ENCODE results near the gene GCAT. TPM values are rescaled to one million over a fixed set of nuclear protein-coding genes. Genes with fewer than 3 reads are reported as not detected.

Gene GCAT
- total and polyA plus RNA-seq, 2 of the 13 experiments (the other 11 are each of a cell fraction or from before 2014, with no cell fraction given) = 28.0 to 50.3 TPM

DNA sequence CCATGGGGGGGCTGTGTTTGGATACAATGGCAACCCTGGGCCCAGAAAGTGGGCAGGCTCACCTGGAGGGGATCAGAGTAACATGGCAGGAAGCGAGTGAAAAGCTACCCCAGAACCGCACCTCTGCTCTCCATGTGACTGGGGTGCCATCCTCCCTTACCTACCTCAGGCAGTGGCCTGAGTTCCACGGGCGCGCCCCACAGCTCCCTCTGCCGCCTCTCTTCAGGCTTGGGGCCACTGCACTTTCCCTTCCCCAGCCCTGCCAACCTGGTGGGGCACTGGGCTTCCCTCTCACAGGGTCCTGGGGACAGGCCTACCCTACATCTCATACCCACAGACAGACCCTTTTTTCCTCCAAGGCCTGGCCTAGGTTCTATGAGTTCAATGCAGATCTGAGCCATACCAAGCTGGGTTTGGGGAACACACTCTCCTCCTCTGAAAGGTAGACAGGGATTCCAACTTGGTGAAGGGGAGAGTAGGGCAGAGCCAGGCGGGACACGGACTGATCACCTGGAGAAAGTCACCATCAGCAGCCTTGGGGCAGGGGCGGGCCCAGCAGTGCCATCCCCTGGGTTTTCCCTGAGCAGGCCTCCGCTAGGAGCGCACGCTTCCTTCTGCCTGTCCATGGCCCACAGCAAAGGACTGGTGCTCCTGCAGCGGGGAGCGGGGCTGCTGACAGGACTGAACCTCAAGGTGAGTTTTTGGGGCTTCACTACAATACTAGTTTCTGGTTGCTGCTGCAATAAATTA lies 22.5 kb downstream of the GCAT start:
- no peaks in the 10 kb centered on the region for H3K9me3 ChIP-seq (ENCODE audit: low read length)
- intact Hi-C loops (cut with micrococcal nuclease; ENCODE audit: unreplicated experiment) = no loop called here
- ChIA-PET CTCF (ENCODE audit: low intra/inter-chr PET ratio, low total read pairs) (no interaction called here), POLR2A (interaction anchor here (1.5 to 2.3 kb wide), 3 partner anchors 12 to 14 kb away, joined by 4 to 8 read pairs (median 7); partner anchors contain the start of gene ANKRD54)
- H3K36me3 ChIP-seq (replicated peaks in 1 of 2; ENCODE audit: control insufficient read depth in 1 of 2, insufficient read depth in 2 of 2, low read length in 2 of 2) = peaks cover 32 to 45% of the 10 kb centered on the region in 2 experiments
- in situ Hi-C loops (cut with HindIII; ENCODE audit: extremely low pct_ligation_motif_present, low pct_unique_long_range_greater_than_20kb) = no loop called here
- no peaks in the 10 kb centered on the region for H4K20me1 ChIP-seq (ENCODE audit: insufficient read depth, low read length)
- peaks cover 28% of the 10 kb centered on the region for H3K4me1 ChIP-seq (ENCODE audit: insufficient read depth, low read length)
- no peak overlapping the region for H3K4me2 ChIP-seq (ENCODE audit: low read depth, low read length)
- H3K9ac ChIP-seq (ENCODE audit: insufficient read depth, low read depth, low read length) = no peak overlapping the region
- no peaks in the 10 kb centered on the region for H3K27me3 ChIP-seq (ENCODE audit: control insufficient read depth in 1 of 2, insufficient read depth in 2 of 2, low read length in 2 of 2)
- WGBS (ENCODE audit: low lambda C conversion rate) = 93% methylated on average over 14 of the region's 14 CpGs
- DNase-seq (ENCODE audit: low spot score) = no peak
- FAIRE-seq = no peak
- no peaks in the 10 kb centered on the region for H3K79me2 ChIP-seq (ENCODE audit: insufficient read depth, low read length)
- H2AFZ ChIP-seq (ENCODE audit: low read length) = no peak overlapping the region
- H3K27ac ChIP-seq (ENCODE audit: extremely low read length, insufficient read depth, low read length) = no peak overlapping the region
- no peak for ATAC-seq
- TF ChIP-seq PHF5A (CRISPR knock-in tag; IDR thresholded peaks at IDR 0.05; ENCODE audit: low read depth, unreplicated experiment) (no peak), POLR2A (IDR thresholded peaks at IDR 0.05; ENCODE audit: insufficient read depth in 1 of 2, low read depth in 2 of 2, low read length in 2 of 2) (0 out of 4 replicates have a peak, but pooled peaks of 1 of the 2 experiments have one; percentile 29), AGO2 (optimal IDR thresholded peaks at IDR 0.05; ENCODE audit: low read depth, low read length) (peak; percentile 68), PCBP1 (IDR thresholded peaks at IDR 0.05; ENCODE audit: borderline replicate concordance, low read depth, low read length) (no peak), NR2F2 (IDR thresholded peaks at IDR 0.05; ENCODE audit: borderline replicate concordance, low read depth) (no peak), PHF8 (CRISPR knock-in tag; IDR thresholded peaks at IDR 0.05) (no peak)
- H3K4me3 ChIP-seq (replicated peaks in 1 of 3; ENCODE audit: insufficient read depth in 1 of 3, low read depth in 2 of 3, low read length in 3 of 3) = no peak overlapping the region
- BruUV-seq (replicated peaks) = no TSS peak

DNA sequence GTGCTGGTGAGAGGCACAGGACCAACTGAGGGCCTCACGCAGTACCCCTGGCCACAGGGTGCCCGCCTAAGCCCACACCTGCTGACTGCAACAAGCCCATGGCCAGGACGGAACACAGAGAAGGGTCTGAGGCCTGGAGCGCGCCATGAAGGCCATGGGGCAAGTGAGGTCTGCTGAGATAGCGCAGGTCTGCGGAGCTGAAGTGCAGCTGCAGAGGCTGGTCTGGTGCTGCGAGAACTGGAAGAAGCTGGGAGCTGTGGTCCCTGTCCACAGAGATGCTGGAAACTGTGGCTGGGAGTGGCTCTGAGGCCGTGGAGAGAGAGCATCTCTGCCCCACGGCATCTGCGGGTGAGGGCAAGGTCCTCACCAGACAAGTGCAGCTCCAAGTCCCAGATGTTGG lies 23.7 kb downstream of the GCAT start:
- Histone ChIP-seq H3K27me3 (ENCODE audit: control insufficient read depth in 1 of 2, insufficient read depth in 2 of 2, low read length in 2 of 2) (no peaks in the 10 kb centered on the region), H3K4me3 (replicated peaks in 1 of 3; ENCODE audit: insufficient read depth in 1 of 3, low read depth in 2 of 3, low read length in 3 of 3) (no peak overlapping the region), H3K27ac (ENCODE audit: extremely low read length, insufficient read depth, low read length) (peak overlapping the region; percentile 74), H3K4me2 (ENCODE audit: low read depth, low read length) (peak overlapping the region; percentile 22; the same call in 1 of the 2 replicates), H3K9ac (ENCODE audit: insufficient read depth, low read depth, low read length) (0 out of 2 replicates have a peak overlapping the region, but pooled peaks have one; percentile 34), H3K36me3 (replicated peaks in 1 of 2; ENCODE audit: control insufficient read depth in 1 of 2, insufficient read depth in 2 of 2, low read length in 2 of 2) (peaks cover 32 to 50% of the 10 kb centered on the region in 2 experiments), H4K20me1 (ENCODE audit: insufficient read depth, low read length) (no peaks in the 10 kb centered on the region), H2AFZ (ENCODE audit: low read length) (no peak overlapping the region), H3K9me3 (ENCODE audit: low read length) (no peaks in the 10 kb centered on the region), H3K79me2 (ENCODE audit: insufficient read depth, low read length) (no peaks in the 10 kb centered on the region), H3K4me1 (ENCODE audit: insufficient read depth, low read length) (peaks cover 28% of the 10 kb centered on the region)
- ATAC-seq = no peak
- no TSS peak for BruUV-seq (replicated peaks)
- POLR2A ChIA-PET = no interaction called here
- DNase-seq (ENCODE audit: low spot score) = no peak
- WGBS (ENCODE audit: low lambda C conversion rate) = 97% methylated on average over 11 of the region's 11 CpGs
- intact Hi-C loops (cut with micrococcal nuclease; ENCODE audit: unreplicated experiment) = no loop called here
- CTCF ChIA-PET (ENCODE audit: low intra/inter-chr PET ratio, low total read pairs) = no interaction called here
- no peak for FAIRE-seq
- in situ Hi-C loops (cut with HindIII; ENCODE audit: extremely low pct_ligation_motif_present, low pct_unique_long_range_greater_than_20kb) = no loop called here
- TF ChIP-seq ZNF230 (CRISPR knock-in tag; IDR thresholded peaks at IDR 0.05) (no peak), POLR2AphosphoS5 (IDR thresholded peaks at IDR 0.05; ENCODE audit: low read depth, low read length) (no peak), MAFF (IDR thresholded peaks at IDR 0.05; ENCODE audit: low read depth, low read length) (no peak), JUNB (CRISPR knock-in tag; IDR thresholded peaks at IDR 0.05; ENCODE audit: borderline replicate concordance) (no peak), ELF1 (CRISPR knock-in tag; IDR thresholded peaks at IDR 0.05) (no peak)
- TF ChIP-seq, protein P1, sequence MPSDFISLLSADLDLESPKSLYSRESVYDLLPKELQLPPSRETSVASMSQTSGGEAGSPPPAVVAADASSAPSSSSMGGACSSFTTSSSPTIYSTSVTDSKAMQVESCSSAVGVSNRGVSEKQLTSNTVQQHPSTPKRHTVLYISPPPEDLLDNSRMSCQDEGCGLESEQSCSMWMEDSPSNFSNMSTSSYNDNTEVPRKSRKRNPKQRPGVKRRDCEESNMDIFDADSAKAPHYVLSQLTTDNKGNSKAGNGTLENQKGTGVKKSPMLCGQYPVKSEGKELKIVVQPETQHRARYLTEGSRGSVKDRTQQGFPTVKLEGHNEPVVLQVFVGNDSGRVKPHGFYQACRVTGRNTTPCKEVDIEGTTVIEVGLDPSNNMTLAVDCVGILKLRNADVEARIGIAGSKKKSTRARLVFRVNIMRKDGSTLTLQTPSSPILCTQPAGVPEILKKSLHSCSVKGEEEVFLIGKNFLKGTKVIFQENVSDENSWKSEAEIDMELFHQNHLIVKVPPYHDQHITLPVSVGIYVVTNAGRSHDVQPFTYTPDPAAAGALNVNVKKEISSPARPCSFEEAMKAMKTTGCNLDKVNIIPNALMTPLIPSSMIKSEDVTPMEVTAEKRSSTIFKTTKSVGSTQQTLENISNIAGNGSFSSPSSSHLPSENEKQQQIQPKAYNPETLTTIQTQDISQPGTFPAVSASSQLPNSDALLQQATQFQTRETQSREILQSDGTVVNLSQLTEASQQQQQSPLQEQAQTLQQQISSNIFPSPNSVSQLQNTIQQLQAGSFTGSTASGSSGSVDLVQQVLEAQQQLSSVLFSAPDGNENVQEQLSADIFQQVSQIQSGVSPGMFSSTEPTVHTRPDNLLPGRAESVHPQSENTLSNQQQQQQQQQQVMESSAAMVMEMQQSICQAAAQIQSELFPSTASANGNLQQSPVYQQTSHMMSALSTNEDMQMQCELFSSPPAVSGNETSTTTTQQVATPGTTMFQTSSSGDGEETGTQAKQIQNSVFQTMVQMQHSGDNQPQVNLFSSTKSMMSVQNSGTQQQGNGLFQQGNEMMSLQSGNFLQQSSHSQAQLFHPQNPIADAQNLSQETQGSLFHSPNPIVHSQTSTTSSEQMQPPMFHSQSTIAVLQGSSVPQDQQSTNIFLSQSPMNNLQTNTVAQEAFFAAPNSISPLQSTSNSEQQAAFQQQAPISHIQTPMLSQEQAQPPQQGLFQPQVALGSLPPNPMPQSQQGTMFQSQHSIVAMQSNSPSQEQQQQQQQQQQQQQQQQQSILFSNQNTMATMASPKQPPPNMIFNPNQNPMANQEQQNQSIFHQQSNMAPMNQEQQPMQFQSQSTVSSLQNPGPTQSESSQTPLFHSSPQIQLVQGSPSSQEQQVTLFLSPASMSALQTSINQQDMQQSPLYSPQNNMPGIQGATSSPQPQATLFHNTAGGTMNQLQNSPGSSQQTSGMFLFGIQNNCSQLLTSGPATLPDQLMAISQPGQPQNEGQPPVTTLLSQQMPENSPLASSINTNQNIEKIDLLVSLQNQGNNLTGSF (CRISPR knock-in tag; IDR thresholded peaks at IDR 0.05) = no peak
- TF ChIP-seq, protein P2, sequence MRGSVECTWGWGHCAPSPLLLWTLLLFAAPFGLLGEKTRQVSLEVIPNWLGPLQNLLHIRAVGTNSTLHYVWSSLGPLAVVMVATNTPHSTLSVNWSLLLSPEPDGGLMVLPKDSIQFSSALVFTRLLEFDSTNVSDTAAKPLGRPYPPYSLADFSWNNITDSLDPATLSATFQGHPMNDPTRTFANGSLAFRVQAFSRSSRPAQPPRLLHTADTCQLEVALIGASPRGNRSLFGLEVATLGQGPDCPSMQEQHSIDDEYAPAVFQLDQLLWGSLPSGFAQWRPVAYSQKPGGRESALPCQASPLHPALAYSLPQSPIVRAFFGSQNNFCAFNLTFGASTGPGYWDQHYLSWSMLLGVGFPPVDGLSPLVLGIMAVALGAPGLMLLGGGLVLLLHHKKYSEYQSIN (CRISPR knock-in tag; IDR thresholded peaks at IDR 0.05; ENCODE audit: borderline replicate concordance) = no peak
